ENCODE data around the gene CCDC81. TPM values are rescaled to one million over a fixed set of nuclear protein-coding genes. Genes with fewer than 3 reads are reported as not detected.
A peak's percentile ranks its signal among the peaks of the same experiment; 100 is the strongest.
"Not testable (repeated sequence)": the region's sequence is repeated elsewhere in the genome, so short reads cannot be mapped to it uniquely, and the experiment has no call there.

CCDC81 gene
- under 0.01 and 0.23 TPM in 2 replicates for total RNA-seq

DNA sequence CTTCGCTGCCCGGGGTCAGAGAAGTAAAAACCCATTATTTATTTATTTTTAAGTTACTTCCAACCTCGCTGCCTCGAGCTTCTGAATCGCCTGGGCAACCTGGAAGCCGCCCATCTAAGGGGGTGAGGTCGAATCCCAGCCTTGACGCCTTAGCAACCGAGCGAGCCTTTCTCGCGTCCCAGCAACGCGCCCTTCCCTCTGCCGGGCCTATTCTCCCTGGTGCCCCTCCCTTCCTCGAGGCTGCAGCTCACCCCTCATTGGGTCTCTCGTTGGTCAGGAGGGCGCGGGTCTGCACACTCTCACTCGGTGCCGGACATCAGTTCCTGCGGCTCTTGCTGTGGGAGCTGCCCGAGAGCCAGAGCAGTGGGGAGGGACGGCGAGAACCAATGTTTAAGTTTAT lies at the start of gene CCDC81:
Gene CCDC81, plus strand, starts transcription at position 302 of the 400 bp plus-strand sequence. CDS start 277 bp downstream, outside the sequence.
- peak; percentile 52 for DNase-seq

- DNase-seq: no peak
Observed at GRCh38 chr11:86335131-86335767, 39.4 kb upstream of the CCDC81 start.

- no peak for DNase-seq
Observed at GRCh38 chr11:86337227-86337626, 37.5 kb upstream of the CCDC81 start.

DNA sequence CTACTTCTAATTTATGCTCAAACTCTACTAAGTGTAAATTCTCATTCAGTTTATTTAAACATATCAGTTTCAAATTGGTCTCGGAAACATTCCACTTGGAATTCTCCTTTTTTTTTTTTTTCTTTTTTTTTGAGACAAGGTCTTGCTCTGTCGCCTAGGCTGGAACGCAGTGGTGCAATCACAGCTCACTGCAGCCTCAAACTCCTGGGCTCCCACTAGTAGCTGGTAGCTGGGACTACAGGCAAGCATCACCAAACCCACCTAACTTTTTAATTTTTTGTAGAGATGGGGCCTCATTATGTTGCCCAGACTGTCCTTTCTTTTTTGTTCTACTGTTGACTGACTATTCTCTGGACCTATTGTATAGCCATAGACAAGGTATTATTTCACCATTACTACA lies 33.3 kb upstream of the CCDC81 start:
- no peak for DNase-seq

- no peak for DNase-seq
Observed at GRCh38 chr11:86346513-86346912, 28.2 kb upstream of the CCDC81 start.

DNA sequence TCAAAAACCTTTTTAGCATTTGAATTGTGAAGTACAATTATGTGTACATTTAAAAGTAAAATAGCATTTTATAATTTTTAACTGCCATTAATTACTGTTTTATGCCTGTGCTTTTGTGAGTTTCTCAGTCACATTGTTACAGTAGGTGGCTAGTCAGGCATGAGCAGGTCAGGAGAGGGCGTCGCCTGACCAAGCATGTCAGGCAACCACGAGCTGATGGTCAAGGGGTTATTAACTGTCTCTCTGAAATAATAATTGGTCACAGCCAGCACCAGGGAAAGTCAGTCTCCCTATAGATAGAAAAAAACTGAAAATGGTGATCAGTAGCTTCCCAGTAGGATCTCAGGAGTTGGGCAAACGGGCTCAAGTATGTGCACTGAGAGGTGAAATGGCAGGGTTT lies 19.4 kb upstream of the CCDC81 start:
- DNase-seq: no peak

DNA sequence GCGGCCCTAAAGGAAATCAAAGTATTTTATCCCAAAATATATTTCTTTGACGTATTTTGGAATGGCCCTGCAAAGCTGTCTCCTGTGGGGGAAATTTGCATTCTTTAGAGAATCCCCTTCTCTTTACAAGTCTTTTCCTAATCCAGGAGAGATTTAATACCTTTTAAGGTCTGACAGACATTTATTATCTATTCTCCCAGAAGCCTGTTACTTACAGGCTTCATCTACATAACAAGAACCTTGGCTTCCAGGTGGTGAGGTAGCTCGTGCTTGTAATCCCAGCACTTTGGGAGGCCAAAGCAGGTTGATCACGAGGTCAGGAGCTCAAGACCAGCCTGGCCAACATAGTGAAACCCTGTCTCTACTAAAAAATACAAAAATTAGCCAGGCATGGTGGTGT lies 17.3 kb upstream of the CCDC81 start:
- DNase-seq: not testable (repeated sequence)

- no peak for DNase-seq
Observed at GRCh38 chr11:86358720-86359119, 16.0 kb upstream of the CCDC81 start.

GRCh38 chr11:86360775-86361395 lies 13.8 kb upstream of the CCDC81 start:
- DNase-seq: peak; percentile 70

GRCh38 chr11:86363424-86363823 lies 11.3 kb upstream of the CCDC81 start:
- no peak for DNase-seq

- DNase-seq: no peak
Observed at GRCh38 chr11:86365546-86365945, 9.1 kb upstream of the CCDC81 start.

DNA sequence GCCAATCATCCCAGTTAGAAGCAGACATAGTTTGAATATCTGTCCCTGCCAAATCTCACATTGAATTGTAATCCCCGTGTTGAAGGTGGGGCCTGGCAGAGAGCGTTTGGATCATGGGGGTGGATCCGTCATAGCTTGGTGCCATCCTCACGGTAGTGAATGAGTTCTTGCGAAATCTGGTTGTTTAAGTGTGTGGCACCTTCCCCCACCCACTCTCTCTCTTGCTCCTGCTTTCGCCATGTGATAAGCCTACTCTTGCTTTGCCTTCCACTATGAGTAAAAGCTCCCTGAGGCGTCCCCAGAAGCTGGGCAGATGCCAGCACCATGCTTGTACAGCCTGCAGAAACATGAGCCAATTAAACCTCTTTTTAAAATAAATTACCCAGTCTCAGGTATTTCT lies 5.0 kb upstream of the CCDC81 start:
- DNase-seq: no peak

DNA sequence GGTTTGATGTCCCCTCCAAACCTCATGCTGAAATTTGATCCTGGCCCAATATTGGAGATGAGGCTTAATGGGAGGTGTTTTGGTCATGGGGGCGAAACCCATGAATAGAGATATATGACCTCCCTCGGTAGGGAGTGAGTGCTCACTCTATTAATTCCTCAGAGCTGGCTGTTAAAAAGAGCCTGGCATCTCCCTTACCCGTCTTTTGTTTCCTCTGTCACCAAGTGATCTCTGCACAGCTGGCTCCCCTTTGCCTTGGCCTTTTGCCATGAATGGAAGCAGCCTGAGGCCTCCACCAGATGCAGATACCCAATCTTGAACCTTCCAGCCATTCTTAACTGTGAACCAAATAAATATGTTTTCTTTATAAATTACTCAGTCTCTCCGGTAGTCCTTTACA lies 4.5 kb upstream of the CCDC81 start:
- DNase-seq: no peak

- peak; percentile 62 for DNase-seq
Observed at GRCh38 chr11:86370922-86371594, 3.6 kb upstream of the CCDC81 start.

DNA sequence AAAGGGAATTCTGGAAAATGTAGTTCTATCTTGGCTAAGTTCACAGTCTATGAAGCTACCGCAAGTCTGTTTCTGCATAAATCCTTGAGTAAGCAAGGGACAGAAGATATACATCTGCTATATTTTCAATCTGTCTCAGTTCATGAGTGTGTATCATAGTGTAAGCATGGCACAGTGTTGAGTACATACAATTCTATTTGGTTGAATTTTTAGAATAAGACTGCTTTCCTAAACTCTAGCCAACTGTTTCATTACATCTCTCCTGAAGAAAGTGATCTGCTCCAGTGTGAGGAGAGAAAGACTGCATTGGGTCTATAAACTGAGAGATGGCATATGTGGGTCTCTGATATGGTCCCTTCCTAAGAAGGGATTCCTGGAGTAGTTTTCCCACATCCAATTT lies 2.6 kb upstream of the CCDC81 start:
- no peak for DNase-seq

- DNase-seq: no peak
Observed at GRCh38 chr11:86372586-86372985, 2.1 kb upstream of the CCDC81 start.

GRCh38 chr11:86374069-86374468 lies 618 bp upstream of the CCDC81 start:
- DNase-seq: peak; percentile 50

- no peak for DNase-seq
Observed at GRCh38 chr11:86377972-86378371, 3.3 kb downstream of the CCDC81 start.

- peak; percentile 36 for DNase-seq
Observed at GRCh38 chr11:86380295-86381059, 5.8 kb downstream of the CCDC81 start.

DNA sequence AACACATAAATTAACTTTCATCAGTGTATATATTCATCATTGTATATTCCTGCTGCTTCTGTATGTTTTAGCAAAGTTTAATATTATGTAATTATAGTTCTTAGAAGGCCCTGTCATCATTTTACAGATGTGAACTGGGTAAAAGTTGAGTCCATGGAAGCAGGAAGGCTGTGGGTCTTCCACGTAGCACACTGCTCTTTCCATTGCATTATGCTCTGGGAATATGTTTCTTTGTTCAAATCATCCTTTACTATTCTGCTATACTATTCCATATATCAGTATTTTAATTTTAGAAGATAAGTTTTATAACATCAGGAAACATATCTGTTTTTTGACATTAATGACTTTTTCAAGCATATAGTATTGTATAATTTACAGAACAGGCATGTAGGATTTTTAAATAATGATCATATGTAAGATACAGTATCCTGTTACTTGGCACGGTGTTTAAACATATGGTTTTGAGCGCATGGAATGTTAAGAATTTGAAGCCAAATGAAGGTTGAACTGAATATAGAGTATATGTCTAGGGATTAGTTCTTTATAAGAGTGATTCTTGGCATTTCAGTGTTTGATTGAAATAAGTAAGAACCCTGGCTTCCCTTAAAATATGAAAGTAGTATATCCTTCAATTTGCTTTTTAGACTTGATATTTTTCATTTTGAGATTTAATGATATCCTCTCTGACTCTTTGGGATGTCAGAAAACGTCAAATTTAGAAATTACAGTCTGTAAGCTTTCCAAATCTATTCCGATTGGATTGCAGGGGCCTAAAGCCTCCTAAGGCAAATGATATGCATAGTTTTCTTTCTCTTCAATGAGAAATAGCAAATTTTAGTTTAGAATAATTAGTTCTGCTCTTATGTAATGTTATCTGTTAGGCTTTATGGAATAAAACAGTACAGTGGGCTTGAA lies 8.6 kb downstream of the CCDC81 start:
- no peak for DNase-seq

DNA sequence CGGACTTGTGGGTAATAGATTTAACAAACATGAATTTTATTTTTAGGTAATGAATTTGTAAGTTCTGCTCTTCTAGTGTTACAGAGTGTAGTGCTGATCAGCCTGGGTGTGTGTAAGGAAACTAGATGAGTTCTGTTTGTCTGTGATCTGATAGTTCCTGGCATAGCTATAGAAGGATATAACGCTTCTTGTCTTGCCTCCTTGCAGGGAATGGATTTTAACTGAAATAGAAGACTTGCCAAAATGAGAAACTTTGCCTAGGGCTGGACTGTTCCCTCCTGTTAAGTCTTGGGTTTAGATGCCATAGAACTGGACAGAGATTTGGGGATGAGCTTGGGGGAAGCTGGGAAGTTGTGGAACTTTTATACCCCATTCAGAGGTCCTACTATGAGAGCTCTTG lies 11.6 kb downstream of the CCDC81 start:
- DNase-seq: no peak

GRCh38 chr11:86386746-86387145 lies 12.1 kb downstream of the CCDC81 start:
- DNase-seq: no peak
